HEK293 (cell line): Measurements from ENCODE around the gene LDB1.

Experiments used
- CTCF ChIP-seq: fragments of 450-650 bp; formaldehyde crosslinking; IDR thresholded peaks from 2 replicates; pipeline ENCODE4 v1.5.1; 2016; ENCODE audit warnings: missing biosample characterization, missing genetic modification characterization
- GLI4 ChIP-seq: fragments of 450-650 bp; formaldehyde crosslinking; IDR thresholded peaks from 2 replicates; pipeline ENCODE4 v1.5.1; 2016; ENCODE audit warnings: missing biosample characterization, missing genetic modification characterization
- TRIM28 ChIP-seq: IDR thresholded peaks from 2 replicates; pipeline ENCODE4 v1.6.1; 2011; ENCODE audit warnings: low read length, control low read depth, borderline replicate concordance
- ZNF23 ChIP-seq: fragments of 450-650 bp; formaldehyde crosslinking; IDR thresholded peaks from 2 replicates; pipeline ENCODE4 v1.5.1; 2016; ENCODE audit warnings: missing biosample characterization, missing genetic modification characterization, borderline replicate concordance

- no peak for TF ChIP-seq TRIM28
- peak; percentile 23; the same call in 1 of the 2 replicates for TF ChIP-seq CTCF
- no peak for TF ChIP-seq ZNF23
- no peak for TF ChIP-seq GLI4 (tag by site-specific recombination)
These were observed 20.9 kb upstream of the LDB1 start for GRCh38 chr10:102140913-102141540.
